NT2/D1 (cell line): ENCODE results near the gene MED16.

Experiments
- SUZ12 ChIP-seq: IDR thresholded peaks from 2 replicates; pipeline ENCODE4 v1.6.1; 2011; ENCODE audit not compliant: insufficient read length, insufficient read depth; ENCODE audit errors: extremely low read depth
- YY1 ChIP-seq: IDR thresholded peaks from 2 replicates; pipeline ENCODE4 v1.6.1; 2011; ENCODE audit not compliant: insufficient read length, insufficient read depth

GRCh38 chr19:821825-822503 lies 71.0 kb downstream of the MED16 start, which contains the start of gene PLPPR3:
- TF ChIP-seq SUZ12, result no peak
- TF ChIP-seq YY1, result no peak
